Activated CD4-positive, alpha-beta T cell treated with anti-CD3 and anti-CD28 coated beads for 1 hour (primary cell): Measurements from ENCODE around the gene ONECUT3.

Experiments
- DNase-seq: peaks from one replicate; pipeline ENCODE4 v3.0.0-alpha.2; 2020

The ONECUT3 gene

GRCh38 chr19:1816530-1817298 is 63.4 kb downstream of the ONECUT3 start:
- no peak for DNase-seq

- DNase-seq = no peak
Measured at GRCh38 chr19:1817553-1818179, 64.4 kb downstream of the ONECUT3 start.

- no peak for DNase-seq
Measured at GRCh38 chr19:1818549-1819195, 65.4 kb downstream of the ONECUT3 start.

GRCh38 chr19:1819341-1820255 is 66.3 kb downstream of the ONECUT3 start:
- DNase-seq = no peak

GRCh38 chr19:1822210-1822609 is 68.9 kb downstream of the ONECUT3 start:
- DNase-seq = no peak

GRCh38 chr19:1823020-1823419 is 69.7 kb downstream of the ONECUT3 start:
- DNase-seq = no peak

GRCh38 chr19:1823539-1824251 is 70.4 kb downstream of the ONECUT3 start:
- DNase-seq = no peak

GRCh38 chr19:1824252-1824622 is 70.9 kb downstream of the ONECUT3 start:
- no peak for DNase-seq

- peak; percentile 70 for DNase-seq
Measured at GRCh38 chr19:1825909-1826556, 72.7 kb downstream of the ONECUT3 start.

GRCh38 chr19:1826557-1827521 is 73.5 kb downstream of the ONECUT3 start:
- no peak for DNase-seq

- DNase-seq = no peak
Measured at GRCh38 chr19:1827566-1828278, 74.4 kb downstream of the ONECUT3 start.

GRCh38 chr19:1828279-1829238 is 75.3 kb downstream of the ONECUT3 start:
- DNase-seq = no peak

GRCh38 chr19:1829958-1830357 is 76.7 kb downstream of the ONECUT3 start:
- DNase-seq = no peak

- DNase-seq = no peak
Measured at GRCh38 chr19:1830568-1830967, 77.3 kb downstream of the ONECUT3 start.
